ENCODE measurements around the gene SIN3A.
"Not testable (repeated sequence)": the region's sequence is repeated elsewhere in the genome, so short reads cannot be mapped to it uniquely, and the experiment has no call there.

SIN3A gene

DNA sequence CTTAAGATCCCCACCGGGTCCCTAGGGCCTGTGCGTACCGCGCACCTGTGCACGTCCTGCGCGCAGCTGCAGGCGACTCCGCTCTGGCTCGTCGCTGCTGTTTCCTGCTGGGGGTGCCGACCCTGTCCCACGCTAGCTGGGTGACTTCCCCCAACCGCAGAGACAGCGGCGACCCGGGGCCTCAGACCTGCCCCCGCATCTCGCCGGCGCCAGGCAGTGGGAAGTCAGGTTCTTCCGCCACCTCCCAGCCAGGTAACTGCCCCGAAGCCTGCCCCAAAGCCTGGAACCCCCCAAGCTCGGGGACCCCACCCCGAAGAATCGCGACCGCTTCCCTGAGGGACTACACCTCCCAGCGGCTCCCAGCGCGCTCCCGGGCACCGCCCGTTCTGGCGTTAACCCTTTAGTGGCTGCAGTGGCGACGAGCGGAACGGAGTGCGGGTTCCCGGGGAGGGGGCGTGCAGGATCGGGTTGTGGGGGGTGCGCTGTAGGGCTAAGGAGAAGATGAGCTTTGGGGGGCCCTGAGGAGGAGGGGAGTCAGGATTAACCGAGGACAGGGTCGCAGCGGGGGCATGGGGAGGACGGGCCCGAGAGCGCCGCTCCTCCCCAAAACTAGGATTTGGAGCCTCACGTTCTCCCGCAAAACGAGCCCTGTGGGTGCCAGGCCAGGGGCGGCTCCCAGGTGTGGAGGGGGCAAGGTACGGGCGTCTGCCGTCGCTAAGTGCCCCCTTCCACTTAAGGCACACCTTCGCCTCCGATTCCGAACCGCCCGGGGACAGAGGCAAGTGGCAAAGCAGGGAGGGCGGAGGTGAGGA is 104.1 kb downstream of the SIN3A start:
- Histone ChIP-seq H3K27ac (ENCODE audit: low read depth, low read length) (no peak overlapping the region), H3K27me3 (ENCODE audit: control insufficient read depth, insufficient read depth, low read length) (peaks cover 29% of the 10 kb centered on the region), H3K9me3 (ENCODE audit: control insufficient read depth, insufficient read depth, low read length) (no peaks in the 10 kb centered on the region), H3K4me3 (ENCODE audit: low read depth, low read length) (peak overlapping the region; percentile 89), H3K36me3 (ENCODE audit: control insufficient read depth, insufficient read depth, low read length) (no peaks in the 10 kb centered on the region), H3K4me1 (ENCODE audit: control insufficient read depth, insufficient read depth, low read length) (peaks cover 3% of the 10 kb centered on the region; the same call in 1 of the 2 replicates), H3K9ac (ENCODE audit: low read depth, low read length) (peak overlapping the region; percentile 22; the same call in 1 of the 2 replicates)

DNA sequence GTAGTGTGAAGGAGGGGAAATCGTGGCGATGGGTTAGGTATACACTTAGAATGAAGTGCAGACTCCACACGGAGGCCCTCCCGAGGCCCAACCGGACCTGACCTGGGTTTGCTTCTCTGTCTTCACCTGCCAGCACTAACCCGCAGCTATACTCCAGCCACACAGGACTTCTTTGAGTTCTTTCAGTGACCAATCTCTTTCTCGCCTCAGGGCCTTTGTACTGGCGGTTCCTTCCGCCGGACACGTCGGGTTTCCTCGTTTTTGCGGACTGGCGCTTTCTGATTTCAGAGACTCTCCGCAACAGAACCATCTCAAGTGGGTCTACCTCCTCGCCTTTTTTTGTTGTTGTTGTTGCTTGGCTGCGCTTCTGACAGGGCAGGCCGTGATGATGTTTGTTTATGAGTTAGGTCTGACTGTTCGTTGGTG is 104.7 kb downstream of the SIN3A start, which contains the start of gene NEIL1:
TSS of gene NEIL1 (plus strand) at position 244 of the 426 bp plus-strand sequence. CDS start 1,867 bp downstream, outside the sequence.
- no peak within 1 kb of the TSS for H3K27ac ChIP-seq (ENCODE audit: low read depth, low read length)

DNA sequence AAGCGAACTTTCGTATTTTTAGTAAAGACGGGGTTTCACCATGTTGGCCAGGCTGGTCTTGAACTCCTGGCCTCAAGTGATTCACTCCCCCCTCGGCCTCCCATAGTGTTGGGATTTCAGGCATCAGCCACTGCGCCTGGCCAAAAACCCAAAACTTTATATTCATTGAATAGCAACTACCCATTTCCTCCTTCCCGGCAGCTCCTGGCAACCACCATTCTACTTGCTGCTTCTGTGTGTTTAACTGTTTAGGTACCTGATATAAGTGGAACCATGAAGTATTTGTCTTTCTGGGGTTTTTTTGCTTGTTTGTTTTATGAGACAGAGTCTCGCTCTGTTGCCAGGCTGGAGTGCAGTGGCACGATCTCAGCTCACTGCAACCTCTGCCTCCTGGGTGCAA is 107.5 kb downstream of the SIN3A start:
- Histone ChIP-seq H3K36me3 (ENCODE audit: control insufficient read depth, insufficient read depth, low read length) (peaks cover 26% of the 10 kb centered on the region), H3K27me3 (ENCODE audit: control insufficient read depth, insufficient read depth, low read length) (peaks cover 26% of the 10 kb centered on the region)
- not testable (repeated sequence) for H3K4me1 ChIP-seq (ENCODE audit: control insufficient read depth, insufficient read depth, low read length); H3K9ac ChIP-seq (ENCODE audit: low read depth, low read length); H3K27ac ChIP-seq (ENCODE audit: low read depth, low read length); H3K4me3 ChIP-seq (ENCODE audit: low read depth, low read length); H3K9me3 ChIP-seq (ENCODE audit: control insufficient read depth, insufficient read depth, low read length)

More for the DNA sequence above, 104.7 kb downstream of the SIN3A start, which contains the start of gene NEIL1:
- Histone ChIP-seq H3K4me1 (ENCODE audit: control insufficient read depth, insufficient read depth, low read length) (peaks cover 3% of the 10 kb centered on the region; the same call in 1 of the 2 replicates), H3K27me3 (ENCODE audit: control insufficient read depth, insufficient read depth, low read length) (peaks cover 29% of the 10 kb centered on the region), H3K9me3 (ENCODE audit: control insufficient read depth, insufficient read depth, low read length) (no peaks in the 10 kb centered on the region), H3K9ac (ENCODE audit: low read depth, low read length) (peak within 1 kb of the TSS; percentile 22; the same call in 1 of the 2 replicates), H3K36me3 (ENCODE audit: control insufficient read depth, insufficient read depth, low read length) (no peaks in the 10 kb centered on the region), H3K4me3 (ENCODE audit: low read depth, low read length) (peak within 1 kb of the TSS; percentile 89)

- H3K36me3 ChIP-seq (ENCODE audit: control insufficient read depth, insufficient read depth, low read length): peaks cover 33% of the 10 kb centered on the region
- H3K9me3 ChIP-seq (ENCODE audit: control insufficient read depth, insufficient read depth, low read length): no peaks in the 10 kb centered on the region
- H3K4me1 ChIP-seq (ENCODE audit: control insufficient read depth, insufficient read depth, low read length): no peaks in the 10 kb centered on the region
- no peak overlapping the region for H3K4me3 ChIP-seq (ENCODE audit: low read depth, low read length)
- peaks cover 12% of the 10 kb centered on the region for H3K27me3 ChIP-seq (ENCODE audit: control insufficient read depth, insufficient read depth, low read length)
- no peak overlapping the region for H3K9ac ChIP-seq (ENCODE audit: low read depth, low read length)
- H3K27ac ChIP-seq (ENCODE audit: low read depth, low read length): no peak overlapping the region
These were observed 109.3 kb downstream of the SIN3A start for GRCh38 chr15:75342221-75342620.

- Histone ChIP-seq H3K4me3 (ENCODE audit: low read depth, low read length) (no peak overlapping the region), H3K4me1 (ENCODE audit: control insufficient read depth, insufficient read depth, low read length) (peaks cover 3% of the 10 kb centered on the region; the same call in 1 of the 2 replicates), H3K36me3 (ENCODE audit: control insufficient read depth, insufficient read depth, low read length) (peaks cover 33% of the 10 kb centered on the region), H3K27ac (ENCODE audit: low read depth, low read length) (no peak overlapping the region), H3K9ac (ENCODE audit: low read depth, low read length) (no peak overlapping the region), H3K27me3 (ENCODE audit: control insufficient read depth, insufficient read depth, low read length) (no peaks in the 10 kb centered on the region), H3K9me3 (ENCODE audit: control insufficient read depth, insufficient read depth, low read length) (no peaks in the 10 kb centered on the region)
These were observed 111.8 kb downstream of the SIN3A start for GRCh38 chr15:75339531-75340240.

GRCh38 chr15:75338661-75339240 is 112.7 kb downstream of the SIN3A start:
- H3K9me3 ChIP-seq (ENCODE audit: control insufficient read depth, insufficient read depth, low read length): no peaks in the 10 kb centered on the region
- no peak overlapping the region for H3K4me3 ChIP-seq (ENCODE audit: low read depth, low read length)
- H3K27me3 ChIP-seq (ENCODE audit: control insufficient read depth, insufficient read depth, low read length): no peaks in the 10 kb centered on the region
- peaks cover 33% of the 10 kb centered on the region for H3K36me3 ChIP-seq (ENCODE audit: control insufficient read depth, insufficient read depth, low read length)
- no peak overlapping the region for H3K27ac ChIP-seq (ENCODE audit: low read depth, low read length)
- H3K4me1 ChIP-seq (ENCODE audit: control insufficient read depth, insufficient read depth, low read length): peaks cover 3% of the 10 kb centered on the region; the same call in 1 of the 2 replicates
- H3K9ac ChIP-seq (ENCODE audit: low read depth, low read length): no peak overlapping the region

- peak within 1 kb of the TSS; percentile 61 for H3K27ac ChIP-seq (ENCODE audit: low read depth, low read length)
- no peaks in the 10 kb centered on the region for H3K27me3 ChIP-seq (ENCODE audit: control insufficient read depth, insufficient read depth, low read length)
- H3K9me3 ChIP-seq (ENCODE audit: control insufficient read depth, insufficient read depth, low read length): no peaks in the 10 kb centered on the region
- peaks cover 25% of the 10 kb centered on the region for H3K36me3 ChIP-seq (ENCODE audit: control insufficient read depth, insufficient read depth, low read length)
- H3K4me1 ChIP-seq (ENCODE audit: control insufficient read depth, insufficient read depth, low read length): peaks cover 3% of the 10 kb centered on the region; the same call in 1 of the 2 replicates
- peak within 1 kb of the TSS; percentile 87 for H3K9ac ChIP-seq (ENCODE audit: low read depth, low read length)
- H3K4me3 ChIP-seq (ENCODE audit: low read depth, low read length): peak within 1 kb of the TSS; percentile 79
These were observed 115.7 kb downstream of the SIN3A start, which contains the start of gene COMMD4 for GRCh38 chr15:75335705-75336355. Gene COMMD4, plus strand, starts transcription at chr15:75336063. Its CDS starts 27 bp downstream, at chr15:75336090.

- peak overlapping the region; percentile 79 for H3K4me3 ChIP-seq (ENCODE audit: low read depth, low read length)
- no peak overlapping the region for H3K27ac ChIP-seq (ENCODE audit: low read depth, low read length)
- peaks cover 3% of the 10 kb centered on the region; the same call in 1 of the 2 replicates for H3K4me1 ChIP-seq (ENCODE audit: control insufficient read depth, insufficient read depth, low read length)
- H3K9ac ChIP-seq (ENCODE audit: low read depth, low read length): peak overlapping the region; percentile 78
- peaks cover 20% of the 10 kb centered on the region for H3K36me3 ChIP-seq (ENCODE audit: control insufficient read depth, insufficient read depth, low read length)
- no peaks in the 10 kb centered on the region for H3K9me3 ChIP-seq (ENCODE audit: control insufficient read depth, insufficient read depth, low read length)
- no peaks in the 10 kb centered on the region for H3K27me3 ChIP-seq (ENCODE audit: control insufficient read depth, insufficient read depth, low read length)
These were observed 116.2 kb downstream of the SIN3A start for GRCh38 chr15:75335313-75335704.

DNA sequence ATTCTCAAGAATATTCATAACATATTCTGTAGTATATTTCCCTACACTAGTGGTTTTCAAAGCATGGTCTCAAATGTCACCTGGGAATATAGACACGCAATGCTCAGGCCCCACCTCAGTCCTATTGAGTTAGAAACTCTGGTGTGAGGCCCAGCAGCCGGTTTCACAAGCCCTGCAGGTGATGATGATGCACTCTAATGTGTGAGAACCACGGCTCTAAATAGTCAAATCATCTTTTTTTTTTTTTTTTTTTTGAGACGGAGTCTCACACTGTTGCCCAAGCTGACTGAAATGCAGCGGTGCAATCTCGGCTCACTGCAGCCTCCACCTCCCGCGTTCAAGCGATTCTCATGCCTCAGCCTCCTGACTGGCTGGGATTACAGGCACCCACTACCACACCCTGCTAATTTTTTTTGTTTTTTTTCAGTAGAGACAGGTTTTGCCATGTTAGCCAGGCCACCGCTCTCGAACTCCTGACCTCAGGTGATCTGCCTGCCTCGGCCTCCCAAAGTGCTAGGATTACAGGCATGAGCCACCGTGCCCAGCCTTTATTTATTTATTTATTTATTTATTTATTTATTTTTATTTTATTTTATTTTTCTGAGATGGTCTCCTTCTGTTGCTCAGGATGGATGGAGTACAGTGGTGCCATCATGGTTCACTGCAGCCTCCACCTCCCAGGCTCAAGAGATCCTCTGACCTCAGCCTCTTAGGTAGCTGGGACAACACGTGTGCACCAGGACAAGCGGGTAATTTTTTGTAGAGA is 117.7 kb downstream of the SIN3A start:
- not testable (repeated sequence) for H3K27me3 ChIP-seq (ENCODE audit: control insufficient read depth, insufficient read depth, low read length); H3K36me3 ChIP-seq (ENCODE audit: control insufficient read depth, insufficient read depth, low read length); H3K9ac ChIP-seq (ENCODE audit: low read depth, low read length); H3K4me3 ChIP-seq (ENCODE audit: low read depth, low read length); H3K9me3 ChIP-seq (ENCODE audit: control insufficient read depth, insufficient read depth, low read length); H3K27ac ChIP-seq (ENCODE audit: low read depth, low read length); H3K4me1 ChIP-seq (ENCODE audit: control insufficient read depth, insufficient read depth, low read length)

GRCh38 chr15:75332093-75332492 is 119.4 kb downstream of the SIN3A start:
- H3K9ac ChIP-seq (ENCODE audit: low read depth, low read length); H3K4me1 ChIP-seq (ENCODE audit: control insufficient read depth, insufficient read depth, low read length); H3K4me3 ChIP-seq (ENCODE audit: low read depth, low read length); H3K36me3 ChIP-seq (ENCODE audit: control insufficient read depth, insufficient read depth, low read length); H3K27ac ChIP-seq (ENCODE audit: low read depth, low read length); H3K27me3 ChIP-seq (ENCODE audit: control insufficient read depth, insufficient read depth, low read length); H3K9me3 ChIP-seq (ENCODE audit: control insufficient read depth, insufficient read depth, low read length): not testable (repeated sequence)

Data from HUES48 (cell line).